K562 (cell line): ENCODE results near the gene CMAS. TPM values are rescaled to one million over a fixed set of nuclear protein-coding genes. Genes with fewer than 3 reads are reported as not detected.

Experiments
- CHD4 ChIP-seq: fragments of 200-600 bp; sonication (generic); IDR thresholded peaks from 3 replicates; pipeline ENCODE4 v1.6.1; 2012; ENCODE audit warnings: low read depth, mild to moderate bottlenecking, mixed read lengths, low read length, inconsistent platforms; ENCODE audit not compliant: insufficient read depth, insufficient replicate concordance, poor library complexity, severe bottlenecking
- FOSL1 ChIP-seq: fragments of 200-800 bp; sonication (Bioruptor generic); conservative IDR thresholded peaks from 2 replicates; pipeline ENCODE4 v1.6.1; 2016; ENCODE audit warnings: missing genetic modification characterization, missing compliant biosample characterization
- GATA2 ChIP-seq: sonication (generic); formaldehyde crosslinking; IDR thresholded peaks from 2 replicates; pipeline ENCODE4 v1.4.0; 2020; ENCODE audit warnings: mild to moderate bottlenecking, missing genetic modification reagents
- KAT8 ChIP-seq: fragments of 450-650 bp; IDR thresholded peaks from 2 replicates; pipeline ENCODE4 v1.6.1; 2016; ENCODE audit warnings: low read depth, mild to moderate bottlenecking
- KDM4B ChIP-seq, 2 experiments: fragments of 450-650 bp in 1 of 2; sonication (generic) in 1 of 2; IDR thresholded peaks; 2 replicates each; pipeline ENCODE4 v1.6.1; 2016 to 2017; ENCODE audit warnings: borderline replicate concordance in 2 of 2, antibody characterized with exemption in 1 of 2, low read depth in 1 of 2, mild to moderate bottlenecking in 1 of 2
- KLF13 ChIP-seq: fragments of 450-650 bp; IDR thresholded peaks from 2 replicates; pipeline ENCODE4 v1.6.1; 2016; ENCODE audit warnings: missing genetic modification characterization, low read depth, mild to moderate bottlenecking, missing compliant biosample characterization, moderate library complexity, borderline replicate concordance
- MTA3 ChIP-seq: fragments of 450-650 bp; formaldehyde crosslinking; IDR thresholded peaks from 2 replicates; pipeline ENCODE4 v1.6.1; 2017; ENCODE audit warnings: mild to moderate bottlenecking, borderline replicate concordance
- NCOA6 ChIP-seq: fragments of 450-650 bp; IDR thresholded peaks from 2 replicates; pipeline ENCODE4 v1.6.1; 2017; ENCODE audit warnings: mild to moderate bottlenecking
- PHB ChIP-seq: fragments of 250-450 bp; sonication (Bioruptor Pico); IDR thresholded peaks from 2 replicates; pipeline ENCODE4 v1.5.0; 2021
- RB1 ChIP-seq: fragments of 450-650 bp; IDR thresholded peaks from 2 replicates; pipeline ENCODE4 v1.6.1; 2017; ENCODE audit warnings: low read depth, mild to moderate bottlenecking
- SNIP1 ChIP-seq: fragments of 450-650 bp; IDR thresholded peaks from 2 replicates; pipeline ENCODE4 v1.7.1; 2017; ENCODE audit warnings: low read depth, mild to moderate bottlenecking
- SUPT5H ChIP-seq: fragments of 450-650 bp; IDR thresholded peaks from 2 replicates; pipeline ENCODE4 v1.6.1; 2016
- TAF1 ChIP-seq: IDR thresholded peaks from 2 replicates; pipeline ENCODE4 v1.6.1; 2011; ENCODE audit warnings: mild to moderate bottlenecking, low read length, moderate library complexity; ENCODE audit not compliant: insufficient read depth, control insufficient read depth, severe bottlenecking; ENCODE audit errors: extremely low read depth
- U2AF2 ChIP-seq: fragments of 200-400 bp; formaldehyde crosslinking; optimal IDR thresholded peaks from 2 replicates; pipeline ENCODE3; 2017; ENCODE audit warnings: low read depth, mild to moderate bottlenecking, low read length
- ZBTB11 ChIP-seq, 3 experiments: fragments of 200-800 bp in 1 of 3; fragments of 250-450 bp in 1 of 3; fragments of 450-650 bp in 1 of 3; sonication (Bioruptor Pico) in 1 of 3; sonication (Bioruptor generic) in 1 of 3; formaldehyde crosslinking in 1 of 3; IDR thresholded peaks; 2 replicates each; pipeline versions ENCODE4 v1.6.1 to v1.8.0; 2016 to 2022; ENCODE audit warnings: mild to moderate bottlenecking in 2 of 3, missing genetic modification characterization in 2 of 3, missing compliant biosample characterization in 1 of 3, moderate library complexity in 1 of 3
- ZNF197 ChIP-seq: fragments of 200-800 bp; sonication (Bioruptor generic); IDR thresholded peaks from 2 replicates; pipeline ENCODE4 v1.6.1; 2016; ENCODE audit warnings: low read depth, missing genetic modification characterization, missing compliant biosample characterization
- ZNF263 ChIP-seq: sonication (generic); formaldehyde crosslinking; IDR thresholded peaks from 2 replicates; pipeline ENCODE4 v1.8.0; 2022; ENCODE audit warnings: mild to moderate bottlenecking, missing genetic modification reagents, borderline replicate concordance
- ZNF3 ChIP-seq: fragments of 250-450 bp; sonication (Bioruptor Pico); IDR thresholded peaks from 2 replicates; pipeline ENCODE4 v1.5.0; 2021; ENCODE audit warnings: mild to moderate bottlenecking, moderate library complexity
- ZNF551 ChIP-seq: fragments of 250-450 bp; sonication (Bioruptor Pico); IDR thresholded peaks from 2 replicates; pipeline ENCODE4 v1.5.0; 2021; ENCODE audit warnings: mild to moderate bottlenecking, moderate library complexity
- ZNF584 ChIP-seq: fragments of 200-800 bp; sonication (Bioruptor generic); IDR thresholded peaks from 2 replicates; pipeline ENCODE4 v1.6.1; 2016; ENCODE audit warnings: low read depth, mild to moderate bottlenecking, missing genetic modification characterization, missing compliant biosample characterization
- ZNF668 ChIP-seq: fragments of 250-450 bp; sonication (Bioruptor Pico); IDR thresholded peaks from 2 replicates; pipeline ENCODE4 v1.8.0; 2022; ENCODE audit warnings: mild to moderate bottlenecking, inconsistent platforms
- ZNF707 ChIP-seq: fragments of 250-450 bp; sonication (Bioruptor Pico); conservative IDR thresholded peaks from 2 replicates; pipeline ENCODE4 v1.8.0; 2022; ENCODE audit warnings: inconsistent platforms, mild to moderate bottlenecking, moderate library complexity
- polyA plus RNA-seq, 8 experiments: library from polyadenylated mRNA; depleted of rRNA in 4 of 8; stranded (reverse) in 5 of 8; unstranded in 3 of 8; fragments of >200 nt; fragmentation: Nextera tagmentation in 2 of 8; fragmentation: Illumina TruSeq in 1 of 8; extraction: Ambion mirVana in 2 of 8; extraction: Trizol in 1 of 8; gene quantifications; 2 replicates each; pipeline versions ENCODE4 v1.2.1 to v1.2.3, GENCODE V29; 2011 to 2014; ENCODE audit warnings: inconsistent platforms in 1 of 8, missing spikeins in 1 of 8
- total RNA-seq, 7 experiments: library from RNA; depleted of rRNA in 6 of 7; stranded (reverse); fragments of >200 nt in 6 of 7; fragmentation: Illumina TruSeq in 2 of 7; extraction: Trizol in 2 of 7; gene quantifications; 2 replicates each; pipeline versions ENCODE4 v1.2.1 to v1.2.3, GENCODE V29; 2011 to 2021; ENCODE audit warnings: low replicate concordance in 1 of 7
- TF ChIP-seq, protein P1 (sequence below): fragments of 250-450 bp; sonication (Bioruptor Pico); IDR thresholded peaks from 2 replicates; pipeline ENCODE4 v1.5.0; 2020; ENCODE audit warnings: mild to moderate bottlenecking, borderline replicate concordance

Gene CMAS
- total and polyA plus RNA-seq, 9 of the 15 experiments (the other 6 are each of a cell fraction or from before 2014, with no cell fraction given), result 29.7 to 108 (median 65.3) TPM

DNA sequence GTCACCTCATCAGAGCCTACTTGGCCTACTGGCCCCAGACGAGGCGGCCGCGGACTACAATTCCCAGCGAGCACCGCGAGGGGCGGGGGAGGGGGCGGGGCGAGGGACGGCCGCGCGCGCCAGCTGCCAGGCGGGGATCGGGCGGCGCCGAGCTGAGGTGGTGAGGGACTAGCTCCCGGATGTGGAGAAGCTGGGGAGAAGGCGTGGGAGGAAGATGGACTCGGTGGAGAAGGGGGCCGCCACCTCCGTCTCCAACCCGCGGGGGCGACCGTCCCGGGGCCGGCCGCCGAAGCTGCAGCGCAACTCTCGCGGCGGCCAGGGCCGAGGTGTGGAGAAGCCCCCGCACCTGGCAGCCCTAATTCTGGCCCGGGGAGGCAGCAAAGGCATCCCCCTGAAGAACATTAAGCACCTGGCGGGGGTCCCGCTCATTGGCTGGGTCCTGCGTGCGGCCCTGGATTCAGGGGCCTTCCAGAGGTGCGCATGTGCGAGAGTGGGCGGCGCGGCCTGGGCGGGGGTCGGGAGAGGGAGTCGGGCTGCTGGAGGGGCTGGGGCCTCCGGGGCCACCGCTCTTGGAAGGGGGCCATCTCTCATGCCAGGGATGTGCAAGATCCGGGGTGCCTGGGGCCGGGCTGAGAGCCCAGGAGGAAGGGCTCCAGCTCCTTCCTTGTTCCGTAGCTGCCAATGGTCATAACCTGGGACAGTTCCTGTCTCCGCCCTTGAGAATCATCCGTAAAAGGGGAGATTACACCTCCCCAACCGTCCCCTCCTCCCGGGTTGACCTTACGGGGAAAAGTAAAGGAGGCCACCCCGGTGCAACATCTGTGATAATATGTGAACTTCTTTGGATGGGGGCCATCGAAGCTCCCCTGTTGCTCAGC is at the start of gene CMAS (continued):
- TF ChIP-seq KDM4B (IDR thresholded peaks at IDR 0.05; ENCODE audit: borderline replicate concordance in 2 of 2, low read depth in 1 of 2), result no peak
- no peak for TF ChIP-seq PHB
- TF ChIP-seq NCOA6, result no peak
- TF ChIP-seq GATA2 (CRISPR knock-in tag), result no peak
- no peak for TF ChIP-seq SNIP1
- peak; percentile 71 for TF ChIP-seq SUPT5H
- TF ChIP-seq ZNF551 (CRISPR knock-in tag), result no peak
- no peak for TF ChIP-seq ZNF3 (CRISPR knock-in tag)
- no peak for TF ChIP-seq ZNF263 (CRISPR knock-in tag)
- TF ChIP-seq U2AF2, result no peak
- peak; percentile 68 for TF ChIP-seq TAF1
- no peak for TF ChIP-seq ZNF707 (CRISPR knock-in tag)
- peak in 1 of 3 experiments; percentile 74; a peak in 2 of 6 replicates for TF ChIP-seq ZBTB11 (CRISPR knock-in tag; IDR thresholded peaks at IDR 0.05)
- no peak; the same call in 1 of the 2 replicates for TF ChIP-seq ZNF584
- TF ChIP-seq ZNF668 (CRISPR knock-in tag), result no peak
- TF ChIP-seq, protein P1, sequence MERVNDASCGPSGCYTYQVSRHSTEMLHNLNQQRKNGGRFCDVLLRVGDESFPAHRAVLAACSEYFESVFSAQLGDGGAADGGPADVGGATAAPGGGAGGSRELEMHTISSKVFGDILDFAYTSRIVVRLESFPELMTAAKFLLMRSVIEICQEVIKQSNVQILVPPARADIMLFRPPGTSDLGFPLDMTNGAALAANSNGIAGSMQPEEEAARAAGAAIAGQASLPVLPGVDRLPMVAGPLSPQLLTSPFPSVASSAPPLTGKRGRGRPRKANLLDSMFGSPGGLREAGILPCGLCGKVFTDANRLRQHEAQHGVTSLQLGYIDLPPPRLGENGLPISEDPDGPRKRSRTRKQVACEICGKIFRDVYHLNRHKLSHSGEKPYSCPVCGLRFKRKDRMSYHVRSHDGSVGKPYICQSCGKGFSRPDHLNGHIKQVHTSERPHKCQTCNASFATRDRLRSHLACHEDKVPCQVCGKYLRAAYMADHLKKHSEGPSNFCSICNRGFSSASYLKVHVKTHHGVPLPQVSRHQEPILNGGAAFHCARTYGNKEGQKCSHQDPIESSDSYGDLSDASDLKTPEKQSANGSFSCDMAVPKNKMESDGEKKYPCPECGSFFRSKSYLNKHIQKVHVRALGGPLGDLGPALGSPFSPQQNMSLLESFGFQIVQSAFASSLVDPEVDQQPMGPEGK (CRISPR knock-in tag), result no peak
- TF ChIP-seq KAT8, result no peak
- 0 out of 2 replicates have a peak, but pooled peaks have one; percentile 40 for TF ChIP-seq RB1
- TF ChIP-seq FOSL1 (tag), result no peak
- TF ChIP-seq ZNF197 (CRISPR knock-in tag), result no peak
- no peak for TF ChIP-seq CHD4
- TF ChIP-seq MTA3, result peak; percentile 49; the same call in 1 of the 2 replicates
- TF ChIP-seq KLF13, result no peak
